G401 (cell line): ENCODE measurements around the gene M1AP. TPM values are rescaled to one million over a fixed set of nuclear protein-coding genes. Genes with fewer than 3 reads are reported as not detected.
A peak's percentile ranks its signal among the peaks of the same experiment; 100 is the strongest.

Experiments used
- DNase-seq: peaks from one replicate; pipeline ENCODE4 v3.0.0-alpha.2; 2015; ENCODE audit warnings: low spot score
- in situ Hi-C: cut with HindIII; loops from 2 replicates; pipeline ENCODE4 v1.10.0; 2016; ENCODE audit warnings: low sequenced_read_pairs, mixed read lengths
- total RNA-seq: library from RNA; depleted of rRNA; stranded (reverse); fragments of >200 nt; shearing (Covaris generic); gene quantifications from 2 replicates; pipeline ENCODE4 v1.2.3, GENCODE V29; 2014; rRNA removed

M1AP gene
- total RNA-seq: 0.12 TPM in 1 of 2 replicates, not detected in the other

GRCh38 chr2:74648009-74648443, at the start of gene M1AP:
Gene M1AP (minus strand): TSS chr2:74648330. CDS start chr2:74640275, 8,055 bp downstream.
- in situ Hi-C loops: no loop called here
- no peak for DNase-seq

GRCh38 chr2:74696829-74697228, 48.7 kb upstream of the M1AP start:
- in situ Hi-C loops: no loop called here

GRCh38 chr2:74695663-74696062, 47.5 kb upstream of the M1AP start:
- DNase-seq: no peak
- in situ Hi-C loops: no loop called here

More at GRCh38 chr2:74696829-74697228, 48.7 kb upstream of the M1AP start:
- no peak for DNase-seq

GRCh38 chr2:74694281-74694680, 46.2 kb upstream of the M1AP start:
- in situ Hi-C loops: no loop called here

GRCh38 chr2:74693668-74694067, 45.5 kb upstream of the M1AP start:
- no peak for DNase-seq
- in situ Hi-C loops: no loop called here

More at GRCh38 chr2:74694281-74694680, 46.2 kb upstream of the M1AP start:
- no peak for DNase-seq

GRCh38 chr2:74693213-74693612, 45.1 kb upstream of the M1AP start:
- in situ Hi-C loops: no loop called here

GRCh38 chr2:74691929-74692328, 43.8 kb upstream of the M1AP start:
- in situ Hi-C loops: no loop called here
- DNase-seq: no peak

More at GRCh38 chr2:74693213-74693612, 45.1 kb upstream of the M1AP start:
- DNase-seq: no peak

- DNase-seq: peak; percentile 41
- in situ Hi-C loops: no loop called here
These were observed 42.4 kb upstream of the M1AP start for GRCh38 chr2:74690571-74690970.

GRCh38 chr2:74689671-74690070, 41.5 kb upstream of the M1AP start:
- in situ Hi-C loops: no loop called here
- no peak for DNase-seq

GRCh38 chr2:74688881-74689280, 40.8 kb upstream of the M1AP start:
- in situ Hi-C loops: no loop called here
- no peak for DNase-seq

GRCh38 chr2:74685408-74685807, 37.3 kb upstream of the M1AP start:
- DNase-seq: no peak
- in situ Hi-C loops: no loop called here

- DNase-seq: no peak
- in situ Hi-C loops: no loop called here
These were observed 34.4 kb upstream of the M1AP start for GRCh38 chr2:74682501-74682900.

- no peak for DNase-seq
- in situ Hi-C loops: no loop called here
These were observed 31.5 kb upstream of the M1AP start for GRCh38 chr2:74679615-74680014.

GRCh38 chr2:74676331-74676730, 28.2 kb upstream of the M1AP start:
- in situ Hi-C loops: no loop called here
- no peak for DNase-seq

- in situ Hi-C loops: no loop called here
- no peak for DNase-seq
These were observed 27.0 kb upstream of the M1AP start for GRCh38 chr2:74675090-74675489.

GRCh38 chr2:74673826-74674528, 25.8 kb upstream of the M1AP start:
- no peak for DNase-seq

GRCh38 chr2:74671479-74671878, 23.3 kb upstream of the M1AP start:
- DNase-seq: no peak

More at GRCh38 chr2:74673826-74674528, 25.8 kb upstream of the M1AP start:
- in situ Hi-C loops: no loop called here

GRCh38 chr2:74670263-74670662, 22.1 kb upstream of the M1AP start:
- no peak for DNase-seq
- in situ Hi-C loops: no loop called here

More at GRCh38 chr2:74671479-74671878, 23.3 kb upstream of the M1AP start:
- in situ Hi-C loops: no loop called here

GRCh38 chr2:74668087-74668486, 20.0 kb upstream of the M1AP start:
- in situ Hi-C loops: no loop called here
- no peak for DNase-seq

- in situ Hi-C loops: no loop called here
- no peak for DNase-seq
These were observed 11.3 kb upstream of the M1AP start for GRCh38 chr2:74659462-74659861.

- in situ Hi-C loops: no loop called here
- DNase-seq: peak; percentile 13
These were observed 10.4 kb upstream of the M1AP start for GRCh38 chr2:74658516-74658915.
